Fibroblast of pulmonary artery (primary cell): ENCODE measurements around the gene DPP6.

Experiments
- DNase-seq: peaks from one replicate; pipeline ENCODE4 v3.0.0-alpha.2; 2010; ENCODE audit warnings: low read depth
- H3K4me3 ChIP-seq: replicated peaks from 2 replicates; pipeline ENCODE4 v1.5.1; 2011; ENCODE audit warnings: low read depth, mild to moderate bottlenecking, control low read depth, low read length, moderate library complexity
- CTCF ChIP-seq: IDR thresholded peaks from 2 replicates; pipeline ENCODE4 v1.5.1; 2011; ENCODE audit warnings: mild to moderate bottlenecking, control low read depth, low read length, inconsistent platforms; ENCODE audit errors: missing control alignments

Gene DPP6

GRCh38 chr7:154342971-154343633 lies 290.9 kb downstream of the DPP6 start:
- H3K4me3 ChIP-seq = no peak overlapping the region
- no peak for DNase-seq
- no peak for TF ChIP-seq CTCF

- DNase-seq = no peak
- no peak overlapping the region for H3K4me3 ChIP-seq
- no peak for TF ChIP-seq CTCF
Observed at GRCh38 chr7:154343778-154344412, 291.7 kb downstream of the DPP6 start.

DNA sequence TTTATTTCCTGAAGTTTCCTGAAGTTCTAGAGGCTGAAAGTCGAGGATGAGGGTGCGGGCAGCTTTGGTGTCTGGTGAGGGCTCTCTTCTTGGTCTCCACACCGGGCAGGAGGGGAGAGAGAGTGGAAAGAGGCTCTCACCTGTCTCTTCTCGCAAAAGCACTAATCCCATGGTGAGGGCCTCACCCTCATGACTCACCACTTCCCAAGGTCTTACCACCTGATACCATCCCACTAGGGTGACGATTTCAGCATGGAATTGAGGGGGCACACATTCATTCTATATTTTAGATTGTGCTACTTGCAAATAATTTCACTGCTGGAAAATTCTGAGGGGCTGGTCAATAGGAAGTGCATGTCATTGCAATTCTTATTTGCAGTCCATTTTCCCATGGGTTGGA lies 292.9 kb downstream of the DPP6 start:
- TF ChIP-seq CTCF = no peak
- H3K4me3 ChIP-seq = no peak overlapping the region
- DNase-seq = no peak

- no peak overlapping the region for H3K4me3 ChIP-seq
- DNase-seq = no peak
- TF ChIP-seq CTCF = no peak
Observed at GRCh38 chr7:154347700-154348266, 295.6 kb downstream of the DPP6 start.

DNA sequence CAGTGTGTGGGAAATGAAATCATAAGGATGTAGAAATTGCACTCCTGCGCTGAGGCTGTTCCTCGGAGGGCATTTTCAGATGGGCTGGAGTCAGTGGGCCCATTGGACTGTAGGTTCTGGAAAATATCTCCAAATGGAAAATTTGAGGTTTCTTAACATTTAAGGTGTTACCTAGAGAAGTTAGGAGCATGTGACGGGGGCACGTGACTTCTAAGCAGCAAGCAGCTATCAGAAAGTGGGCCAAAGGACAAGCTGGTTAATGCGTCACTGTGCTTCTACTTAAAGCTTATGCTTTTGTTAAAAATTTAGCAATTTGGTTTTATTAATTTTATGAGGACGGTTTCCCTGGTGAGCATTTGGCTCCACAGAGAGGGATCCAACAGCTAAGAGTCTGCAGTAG lies 298.7 kb downstream of the DPP6 start:
- TF ChIP-seq CTCF = no peak
- no peak overlapping the region for H3K4me3 ChIP-seq
- no peak for DNase-seq

GRCh38 chr7:154353355-154353767 lies 301.2 kb downstream of the DPP6 start:
- no peak for DNase-seq
- no peak overlapping the region for H3K4me3 ChIP-seq
- no peak for TF ChIP-seq CTCF
